ENCODE results near the gene GRWD1. TPM values are rescaled to one million over a fixed set of nuclear protein-coding genes. Genes with fewer than 3 reads are reported as not detected.

GRWD1 gene
- total RNA-seq, 2 donors from 2014 or later = 36.6 to 39.2 TPM

- DNase-seq = peak; percentile 99
- H3K9me3 Mint-ChIP-seq = no peaks in the 10 kb centered on the region
- no peak overlapping the region for H3K27ac Mint-ChIP-seq
- no peak overlapping the region for H3K27ac ChIP-seq (ENCODE audit: low read depth, low read length)
- 68 to 80% methylated on average over 1 to 14 of the region's 14 CpGs for WGBS, 2 experiments (ENCODE audit: insufficient coverage in 1 of 2, insufficient read length in 1 of 2)
- no peaks in the 10 kb centered on the region for H3K4me1 ChIP-seq (ENCODE audit: control insufficient read depth, insufficient read depth, low read length)
- no peaks in the 10 kb centered on the region for H3K36me3 ChIP-seq (ENCODE audit: control insufficient read depth, insufficient read depth, low read length)
- no peaks in the 10 kb centered on the region for H3K9me3 ChIP-seq (ENCODE audit: control insufficient read depth, low read length)
- H3K4me1 Mint-ChIP-seq = peaks cover 15% of the 10 kb centered on the region
- H3K27me3 Mint-ChIP-seq (ENCODE audit: insufficient read depth) = peaks cover 2% of the 10 kb centered on the region
- H3K27me3 ChIP-seq (ENCODE audit: control insufficient read depth, insufficient read depth, low read length, poor library complexity, severe bottlenecking) = no peaks in the 10 kb centered on the region
- no peak overlapping the region for H3K9ac ChIP-seq (ENCODE audit: extremely low read depth, low read length, poor library complexity, severe bottlenecking)
- H3K4me3 ChIP-seq (ENCODE audit: low read length) = no peak overlapping the region
- H3K36me3 Mint-ChIP-seq (ENCODE audit: low read depth) = no peaks in the 10 kb centered on the region
- peak overlapping the region; percentile 68 for H3K4me3 Mint-ChIP-seq
- TF ChIP-seq, protein P1, sequence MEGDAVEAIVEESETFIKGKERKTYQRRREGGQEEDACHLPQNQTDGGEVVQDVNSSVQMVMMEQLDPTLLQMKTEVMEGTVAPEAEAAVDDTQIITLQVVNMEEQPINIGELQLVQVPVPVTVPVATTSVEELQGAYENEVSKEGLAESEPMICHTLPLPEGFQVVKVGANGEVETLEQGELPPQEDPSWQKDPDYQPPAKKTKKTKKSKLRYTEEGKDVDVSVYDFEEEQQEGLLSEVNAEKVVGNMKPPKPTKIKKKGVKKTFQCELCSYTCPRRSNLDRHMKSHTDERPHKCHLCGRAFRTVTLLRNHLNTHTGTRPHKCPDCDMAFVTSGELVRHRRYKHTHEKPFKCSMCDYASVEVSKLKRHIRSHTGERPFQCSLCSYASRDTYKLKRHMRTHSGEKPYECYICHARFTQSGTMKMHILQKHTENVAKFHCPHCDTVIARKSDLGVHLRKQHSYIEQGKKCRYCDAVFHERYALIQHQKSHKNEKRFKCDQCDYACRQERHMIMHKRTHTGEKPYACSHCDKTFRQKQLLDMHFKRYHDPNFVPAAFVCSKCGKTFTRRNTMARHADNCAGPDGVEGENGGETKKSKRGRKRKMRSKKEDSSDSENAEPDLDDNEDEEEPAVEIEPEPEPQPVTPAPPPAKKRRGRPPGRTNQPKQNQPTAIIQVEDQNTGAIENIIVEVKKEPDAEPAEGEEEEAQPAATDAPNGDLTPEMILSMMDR (conservative IDR thresholded peaks at IDR 0.05) = no peak
Measured at GRCh38 chr19:48415395-48415794, 30.4 kb upstream of the GRWD1 start.

DNA sequence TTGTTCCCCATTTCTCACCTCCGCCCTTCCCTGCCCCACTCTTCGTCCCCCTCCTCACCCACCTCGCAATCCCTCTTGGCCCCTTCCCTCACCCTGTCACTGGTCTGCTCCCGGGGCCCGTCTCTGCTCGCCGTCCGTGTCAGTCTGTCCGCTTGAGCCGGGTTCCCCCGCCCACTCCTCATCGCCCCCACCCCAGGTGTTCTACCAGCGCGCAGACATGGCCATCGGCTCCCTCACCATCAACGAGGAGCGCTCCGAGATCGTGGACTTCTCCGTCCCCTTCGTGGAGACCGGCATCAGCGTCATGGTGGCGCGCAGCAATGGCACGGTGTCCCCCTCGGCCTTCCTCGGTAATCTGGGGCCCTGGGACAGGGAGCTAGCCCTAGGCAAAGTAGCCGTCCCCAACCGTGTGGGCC, 30.0 kb upstream of the GRWD1 start:
- no peaks in the 10 kb centered on the region for H3K4me1 ChIP-seq (ENCODE audit: control insufficient read depth, insufficient read depth, low read length)
- no peak for DNase-seq
- no peaks in the 10 kb centered on the region for H3K9me3 ChIP-seq (ENCODE audit: control insufficient read depth, low read length)
- H3K27ac ChIP-seq (ENCODE audit: low read depth, low read length) = no peak overlapping the region
- Mint-ChIP-seq H3K4me3 (no peak overlapping the region), H3K9me3 (no peaks in the 10 kb centered on the region), H3K4me1 (peaks cover 15% of the 10 kb centered on the region), H3K36me3 (ENCODE audit: low read depth) (no peaks in the 10 kb centered on the region), H3K27ac (no peak overlapping the region), H3K27me3 (ENCODE audit: insufficient read depth) (no peaks in the 10 kb centered on the region)
- no peaks in the 10 kb centered on the region for H3K27me3 ChIP-seq (ENCODE audit: control insufficient read depth, insufficient read depth, low read length, poor library complexity, severe bottlenecking)
- no peaks in the 10 kb centered on the region for H3K36me3 ChIP-seq (ENCODE audit: control insufficient read depth, insufficient read depth, low read length)
- H3K9ac ChIP-seq (ENCODE audit: extremely low read depth, low read length, poor library complexity, severe bottlenecking) = no peak overlapping the region
- H3K4me3 ChIP-seq (ENCODE audit: low read length) = no peak overlapping the region
- WGBS, 2 experiments (ENCODE audit: insufficient coverage in 1 of 2, insufficient read length in 1 of 2) = 95 to 97% methylated on average over 22 to 30 of the region's 30 CpGs
- TF ChIP-seq, protein P1 (conservative IDR thresholded peaks at IDR 0.05) = no peak

GRCh38 chr19:48417421-48417820, 28.4 kb upstream of the GRWD1 start:
- Mint-ChIP-seq H3K4me1 (peaks cover 15% of the 10 kb centered on the region), H3K4me3 (no peak overlapping the region), H3K27me3 (ENCODE audit: insufficient read depth) (no peaks in the 10 kb centered on the region), H3K27ac (no peak overlapping the region), H3K9me3 (no peaks in the 10 kb centered on the region), H3K36me3 (ENCODE audit: low read depth) (no peaks in the 10 kb centered on the region)
- Histone ChIP-seq H3K27ac (ENCODE audit: low read depth, low read length) (no peak overlapping the region), H3K27me3 (ENCODE audit: control insufficient read depth, insufficient read depth, low read length, poor library complexity, severe bottlenecking) (no peaks in the 10 kb centered on the region), H3K4me3 (ENCODE audit: low read length) (no peak overlapping the region), H3K9me3 (ENCODE audit: control insufficient read depth, low read length) (no peaks in the 10 kb centered on the region), H3K9ac (ENCODE audit: extremely low read depth, low read length, poor library complexity, severe bottlenecking) (no peak overlapping the region), H3K36me3 (ENCODE audit: control insufficient read depth, insufficient read depth, low read length) (no peaks in the 10 kb centered on the region), H3K4me1 (ENCODE audit: control insufficient read depth, insufficient read depth, low read length) (no peaks in the 10 kb centered on the region)
- DNase-seq = no peak
- WGBS, 2 experiments (ENCODE audit: insufficient coverage in 1 of 2, insufficient read length in 1 of 2) = 81 to 84% methylated on average over 5 to 7 of the region's 7 CpGs
- TF ChIP-seq, protein P1 (conservative IDR thresholded peaks at IDR 0.05) = no peak
